ENCODE results near the gene ADARB2.

GRCh38 chr10:1154531-1155295 lies 582.6 kb downstream of the ADARB2 start:
- TF ChIP-seq CTCF (IDR thresholded peaks at IDR 0.05) (no peak), POLR2A (IDR thresholded peaks at IDR 0.05) (no peak)

Data from Peyer's patch (tissue), 4 donors.